KMS-11 (cell line): ENCODE results near the gene MTMR2.
A peak's percentile ranks its signal among the peaks of the same experiment; 100 is the strongest.

Experiments
- H2AFZ ChIP-seq: fragments of 200-600 bp; sonication (generic); 2 replicates; pipeline ENCODE4 v1.6.1; 2016; ENCODE audit warnings: antibody characterized with exemption, mixed run types, low read depth
- H3K27ac ChIP-seq: fragments of 200-600 bp; sonication (generic); 2 replicates; pipeline ENCODE4 v1.6.1; 2016; ENCODE audit warnings: mild to moderate bottlenecking, mixed run types
- H3K27me3 ChIP-seq: fragments of 200-600 bp; sonication (generic); 2 replicates; pipeline ENCODE4 v1.6.1; 2017; ENCODE audit warnings: mild to moderate bottlenecking, low read depth, mixed run types, moderate library complexity; ENCODE audit not compliant: insufficient read depth
- H3K36me3 ChIP-seq: fragments of 200-600 bp; sonication (generic); 2 replicates; pipeline ENCODE4 v1.6.1; 2017; ENCODE audit warnings: mild to moderate bottlenecking, mixed run types; ENCODE audit not compliant: insufficient read depth
- H3K4me1 ChIP-seq: fragments of 200-600 bp; sonication (generic); 2 replicates; pipeline ENCODE4 v1.6.1; 2016; ENCODE audit warnings: mild to moderate bottlenecking, low read depth, mixed run types; ENCODE audit not compliant: poor library complexity, severe bottlenecking
- H3K4me2 ChIP-seq: fragments of 200-600 bp; sonication (generic); 2 replicates; pipeline ENCODE4 v1.7.0; 2016; ENCODE audit warnings: mild to moderate bottlenecking, mixed run types
- H3K4me3 ChIP-seq: fragments of 200-600 bp; sonication (generic); IDR thresholded peaks from 2 replicates; pipeline ENCODE4 v1.6.1; 2017; ENCODE audit warnings: low read depth, low read length, mixed read lengths; ENCODE audit not compliant: insufficient read depth
- H3K79me2 ChIP-seq: fragments of 200-600 bp; sonication (generic); 2 replicates; pipeline ENCODE4 v1.6.1; 2016; ENCODE audit warnings: low read depth, mixed run types; ENCODE audit not compliant: insufficient read depth
- H3K9ac ChIP-seq: fragments of 200-600 bp; sonication (generic); 2 replicates; pipeline ENCODE4 v1.6.1; 2016; ENCODE audit warnings: mild to moderate bottlenecking, mixed run types
- H4K20me1 ChIP-seq: fragments of 200-600 bp; sonication (generic); 2 replicates; pipeline ENCODE4 v1.6.1; 2016; ENCODE audit warnings: mild to moderate bottlenecking, mixed run types; ENCODE audit not compliant: insufficient read depth
- TF ChIP-seq, protein P1 (sequence below): fragments of 200-600 bp; sonication (generic); conservative IDR thresholded peaks from 2 replicates; pipeline ENCODE4 v1.6.1; 2017; ENCODE audit warnings: low read depth, mild to moderate bottlenecking, antibody characterized with exemption, low read length, moderate library complexity, mixed read lengths

MTMR2 gene

DNA sequence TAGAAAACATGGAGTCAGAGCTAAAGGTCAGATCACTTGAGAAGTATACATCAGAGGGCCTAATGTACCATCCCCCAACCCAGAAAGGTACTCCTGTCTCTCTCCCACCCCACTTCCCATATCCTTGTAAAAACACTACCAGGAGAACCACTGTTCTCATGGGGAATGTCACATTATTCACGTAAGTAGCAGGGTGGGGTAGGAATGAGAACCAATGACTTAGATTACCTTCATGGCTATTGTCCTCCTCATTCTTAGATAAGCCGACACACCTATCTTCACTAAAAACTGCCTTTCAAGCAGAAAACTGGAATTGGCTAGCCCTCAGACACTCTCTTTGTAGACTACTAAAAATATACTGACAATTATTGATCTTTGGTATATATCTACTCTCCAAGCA lies 70.0 kb downstream of the MTMR2 start:
- H4K20me1 ChIP-seq, result no peaks in the 10 kb centered on the region
- H3K27ac ChIP-seq, result no peak overlapping the region
- H3K4me2 ChIP-seq, result no peak overlapping the region
- H2AFZ ChIP-seq, result no peak overlapping the region
- TF ChIP-seq, protein P1, sequence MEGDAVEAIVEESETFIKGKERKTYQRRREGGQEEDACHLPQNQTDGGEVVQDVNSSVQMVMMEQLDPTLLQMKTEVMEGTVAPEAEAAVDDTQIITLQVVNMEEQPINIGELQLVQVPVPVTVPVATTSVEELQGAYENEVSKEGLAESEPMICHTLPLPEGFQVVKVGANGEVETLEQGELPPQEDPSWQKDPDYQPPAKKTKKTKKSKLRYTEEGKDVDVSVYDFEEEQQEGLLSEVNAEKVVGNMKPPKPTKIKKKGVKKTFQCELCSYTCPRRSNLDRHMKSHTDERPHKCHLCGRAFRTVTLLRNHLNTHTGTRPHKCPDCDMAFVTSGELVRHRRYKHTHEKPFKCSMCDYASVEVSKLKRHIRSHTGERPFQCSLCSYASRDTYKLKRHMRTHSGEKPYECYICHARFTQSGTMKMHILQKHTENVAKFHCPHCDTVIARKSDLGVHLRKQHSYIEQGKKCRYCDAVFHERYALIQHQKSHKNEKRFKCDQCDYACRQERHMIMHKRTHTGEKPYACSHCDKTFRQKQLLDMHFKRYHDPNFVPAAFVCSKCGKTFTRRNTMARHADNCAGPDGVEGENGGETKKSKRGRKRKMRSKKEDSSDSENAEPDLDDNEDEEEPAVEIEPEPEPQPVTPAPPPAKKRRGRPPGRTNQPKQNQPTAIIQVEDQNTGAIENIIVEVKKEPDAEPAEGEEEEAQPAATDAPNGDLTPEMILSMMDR, result no peak
- no peaks in the 10 kb centered on the region for H3K36me3 ChIP-seq
- H3K9ac ChIP-seq, result no peak overlapping the region
- no peak overlapping the region for H3K4me3 ChIP-seq
- H3K79me2 ChIP-seq, result no peaks in the 10 kb centered on the region
- no peaks in the 10 kb centered on the region for H3K4me1 ChIP-seq
- H3K27me3 ChIP-seq, result no peaks in the 10 kb centered on the region

DNA sequence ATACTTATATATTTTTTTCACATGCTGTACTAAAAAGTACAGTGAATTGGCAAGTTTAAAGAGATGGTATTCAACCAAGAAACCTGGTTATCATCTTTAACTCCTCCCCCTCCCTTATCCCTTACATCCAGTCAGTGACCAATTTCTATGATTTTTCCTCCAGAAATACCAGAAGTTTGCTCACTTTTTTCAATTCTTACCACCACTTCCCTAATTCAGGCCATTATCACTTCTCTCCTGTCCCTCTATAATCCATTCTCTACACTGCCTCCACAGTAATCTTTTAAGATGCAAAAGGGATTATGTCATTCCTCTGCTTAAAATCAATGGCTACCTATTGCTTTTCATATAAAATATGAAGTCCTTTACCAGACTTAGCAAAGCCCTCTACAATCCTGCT lies 70.8 kb downstream of the MTMR2 start:
- TF ChIP-seq, protein P1, result no peak
- no peaks in the 10 kb centered on the region for H3K79me2 ChIP-seq
- no peak overlapping the region for H2AFZ ChIP-seq
- H3K9ac ChIP-seq, result no peak overlapping the region
- no peaks in the 10 kb centered on the region for H3K4me1 ChIP-seq
- no peak overlapping the region for H3K27ac ChIP-seq
- no peaks in the 10 kb centered on the region for H4K20me1 ChIP-seq
- no peak overlapping the region for H3K4me2 ChIP-seq
- H3K27me3 ChIP-seq, result no peaks in the 10 kb centered on the region
- H3K36me3 ChIP-seq, result no peaks in the 10 kb centered on the region
- H3K4me3 ChIP-seq, result no peak overlapping the region

- Histone ChIP-seq H3K9ac (no peak overlapping the region), H3K4me2 (no peak overlapping the region), H2AFZ (no peak overlapping the region), H3K4me3 (no peak overlapping the region), H3K36me3 (no peaks in the 10 kb centered on the region), H3K4me1 (no peaks in the 10 kb centered on the region), H4K20me1 (no peaks in the 10 kb centered on the region), H3K27ac (no peak overlapping the region), H3K27me3 (no peaks in the 10 kb centered on the region), H3K79me2 (no peaks in the 10 kb centered on the region)
- TF ChIP-seq, protein P1, result no peak
Observed at GRCh38 chr11:95850137-95850536, 73.8 kb downstream of the MTMR2 start.

- Histone ChIP-seq H3K9ac (no peak overlapping the region), H3K36me3 (no peaks in the 10 kb centered on the region), H2AFZ (no peak overlapping the region), H3K4me1 (no peaks in the 10 kb centered on the region), H3K27me3 (no peaks in the 10 kb centered on the region), H4K20me1 (no peaks in the 10 kb centered on the region), H3K79me2 (no peaks in the 10 kb centered on the region), H3K27ac (no peak overlapping the region), H3K4me3 (no peak overlapping the region), H3K4me2 (no peak overlapping the region)
- TF ChIP-seq, protein P1, result 0 out of 2 replicates have a peak, but pooled peaks have one; percentile 22
Observed at GRCh38 chr11:95849087-95849825, 74.7 kb downstream of the MTMR2 start.
